Measurements from ENCODE around the gene ZBTB14.

The ZBTB14 gene

GRCh38 chr18:5288517-5288935 is 7.0 kb downstream of the ZBTB14 start:
- no peak for DNase-seq (ENCODE audit: low spot score)

DNA sequence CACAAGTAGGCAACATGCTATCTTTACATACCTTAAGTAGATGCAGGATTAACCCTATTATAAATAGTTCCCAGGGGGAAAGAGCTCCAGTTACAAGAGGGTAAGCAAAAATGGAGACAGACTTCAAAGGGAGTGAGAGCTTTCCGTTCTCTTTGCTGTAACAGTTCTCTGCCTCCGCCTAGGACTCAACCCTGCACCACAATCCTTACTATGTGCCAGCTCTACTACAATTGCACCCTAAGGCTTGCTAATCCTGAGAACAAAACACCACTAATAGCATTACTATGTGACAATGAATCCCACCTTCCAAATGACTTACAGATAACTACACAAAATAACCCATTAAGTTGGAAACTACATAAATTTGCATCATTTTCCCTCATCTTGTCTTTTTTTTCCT is 7.7 kb downstream of the ZBTB14 start:
- no peak for DNase-seq (ENCODE audit: low spot score)

DNA sequence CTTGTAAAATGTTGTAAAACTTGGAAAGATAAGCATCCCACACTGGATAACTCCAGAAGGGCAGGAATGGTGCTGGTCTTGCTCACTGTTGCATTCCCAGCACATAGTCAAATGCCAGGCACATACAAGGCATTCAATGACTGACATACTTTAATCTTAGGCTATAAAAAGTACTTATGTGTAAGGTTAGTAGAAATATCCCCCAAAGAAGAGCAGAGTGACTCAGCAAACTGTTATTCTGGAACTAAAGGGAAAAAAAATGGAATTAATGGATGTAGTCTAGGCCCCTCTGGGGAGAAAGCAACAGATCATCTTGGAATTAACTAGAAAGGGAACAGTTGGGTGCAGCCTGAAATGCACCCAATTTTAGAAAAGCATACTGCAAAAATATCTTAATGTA is 9.0 kb downstream of the ZBTB14 start:
- DNase-seq (ENCODE audit: low spot score), result no peak

- DNase-seq (ENCODE audit: low spot score), result no peak
Observed at GRCh38 chr18:5285326-5285725, 10.2 kb downstream of the ZBTB14 start.

- DNase-seq (ENCODE audit: low spot score), result no peak
Observed at GRCh38 chr18:5284808-5285207, 10.7 kb downstream of the ZBTB14 start.

GRCh38 chr18:5282770-5283169 is 12.8 kb downstream of the ZBTB14 start:
- no peak for DNase-seq (ENCODE audit: low spot score)

GRCh38 chr18:5276947-5277346 is 18.6 kb downstream of the ZBTB14 start:
- DNase-seq (ENCODE audit: low spot score), result no peak

DNA sequence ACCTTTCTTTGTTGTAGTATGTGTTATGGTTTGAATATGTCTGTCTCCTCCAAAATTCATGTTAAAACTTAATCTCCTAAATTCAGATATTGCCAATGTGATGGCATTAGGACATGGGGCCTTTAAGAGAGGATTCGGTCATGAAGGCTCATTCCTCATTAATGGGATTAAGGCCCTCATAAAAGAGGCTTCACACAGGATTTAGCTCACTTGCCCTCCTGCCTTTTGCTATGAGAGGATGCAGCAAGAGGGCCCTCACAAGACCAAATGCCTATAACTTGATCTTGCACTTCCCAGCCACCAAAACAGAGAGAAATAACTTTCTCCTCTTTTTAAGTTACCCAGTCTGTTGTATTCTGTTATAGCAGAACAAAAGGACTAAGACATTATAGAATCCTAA is 19.7 kb downstream of the ZBTB14 start:
- DNase-seq (ENCODE audit: low spot score), result no peak

GRCh38 chr18:5268874-5269273 is 26.7 kb downstream of the ZBTB14 start:
- no peak for DNase-seq (ENCODE audit: low spot score)

- no peak for DNase-seq (ENCODE audit: low spot score)
Observed at GRCh38 chr18:5266721-5267120, 28.8 kb downstream of the ZBTB14 start.

- no peak for DNase-seq (ENCODE audit: low spot score)
Observed at GRCh38 chr18:5253910-5254309, 41.6 kb downstream of the ZBTB14 start.

DNA sequence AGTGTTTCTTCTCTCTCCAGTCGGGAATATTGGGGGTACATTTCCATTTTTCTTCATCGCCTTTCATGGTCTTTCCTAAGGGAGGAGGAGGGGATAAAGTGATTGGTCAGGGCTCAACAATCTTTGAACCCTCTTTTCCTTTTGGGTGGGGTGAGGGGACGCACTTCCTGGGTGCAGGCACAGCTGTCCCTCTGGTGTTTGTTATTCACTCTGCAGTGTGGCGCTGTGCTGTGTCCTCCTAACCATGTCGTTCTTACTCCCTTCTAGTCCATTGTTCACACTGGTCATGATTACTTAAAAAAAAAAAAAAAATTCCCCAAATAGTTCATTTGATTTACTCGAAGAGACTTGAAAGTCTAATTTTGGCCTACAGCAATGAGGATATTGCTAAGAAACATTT is 44.4 kb downstream of the ZBTB14 start:
- no peak for DNase-seq (ENCODE audit: low spot score)

DNA sequence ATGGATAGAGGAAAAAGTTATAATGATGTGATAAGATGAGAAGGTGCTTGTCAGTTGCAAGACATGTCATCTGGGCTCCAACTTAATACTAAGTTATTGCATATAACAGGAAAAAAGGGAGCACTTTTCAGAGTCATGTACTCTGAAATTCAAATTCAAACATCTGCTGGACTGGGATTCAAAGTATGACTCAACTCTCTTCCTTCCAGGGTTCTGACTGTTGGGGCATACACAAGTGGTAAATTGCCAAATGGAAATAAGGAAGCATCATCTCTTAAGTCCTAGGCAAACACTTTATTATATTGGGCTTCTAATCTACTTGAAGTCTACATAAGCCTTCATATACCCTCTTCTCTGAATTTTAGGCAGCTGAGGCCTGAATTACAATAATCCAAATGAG is 44.9 kb downstream of the ZBTB14 start:
- DNase-seq (ENCODE audit: low spot score), result no peak

DNA sequence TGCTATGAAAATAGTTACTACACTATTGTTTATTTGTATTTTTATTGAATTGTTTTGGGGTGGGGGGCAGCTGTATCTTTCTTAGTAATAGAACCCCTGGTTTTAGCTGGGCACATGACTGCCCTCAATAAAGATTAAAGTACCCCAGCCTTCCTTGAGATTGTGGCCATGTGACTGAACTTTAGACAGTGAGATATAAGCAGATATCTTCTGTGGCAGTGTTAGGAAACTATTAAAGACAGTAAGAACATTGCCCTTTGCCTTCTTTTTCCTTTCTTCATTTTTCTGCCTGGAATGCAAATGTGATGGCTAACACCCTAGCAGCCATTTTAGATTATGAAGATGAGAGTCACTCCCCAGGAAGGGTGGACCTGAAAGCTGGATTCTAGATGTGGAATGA is 50.6 kb downstream of the ZBTB14 start:
- DNase-seq (ENCODE audit: low spot score), result no peak

- DNase-seq (ENCODE audit: low spot score), result no peak
Observed at GRCh38 chr18:5239447-5239846, 56.1 kb downstream of the ZBTB14 start.

Data from SK-N-DZ (cell line).